Stimulated activated CD4-positive, alpha-beta T cell treated with anti-CD3 and anti-CD28 coated beads, Interleukin-4, amount 100 ng/mL, for 1 hour (primary cell): ENCODE results near the gene SSTR5.

Source experiments
- DNase-seq: peaks from one replicate; pipeline ENCODE4 v3.0.0-alpha.2; 2020

SSTR5 gene

GRCh38 chr16:1093284-1094123 is 21.0 kb downstream of the SSTR5 start:
- DNase-seq: no peak

- DNase-seq: no peak
Measured at GRCh38 chr16:1094124-1094479, 21.6 kb downstream of the SSTR5 start.

- DNase-seq: no peak
Measured at GRCh38 chr16:1094601-1095449, 22.3 kb downstream of the SSTR5 start.

- no peak for DNase-seq
Measured at GRCh38 chr16:1095450-1096168, 23.1 kb downstream of the SSTR5 start.

GRCh38 chr16:1096169-1097082 is 23.9 kb downstream of the SSTR5 start, which contains the start of gene C1QTNF8:
TSS of gene C1QTNF8 (minus strand) at chr16:1096244. CDS start at chr16:1094922, 1,322 bp downstream.
- DNase-seq: no peak

- DNase-seq: no peak
Measured at GRCh38 chr16:1097156-1097555, 24.6 kb downstream of the SSTR5 start.

- DNase-seq: no peak
Measured at GRCh38 chr16:1097800-1098199, 25.3 kb downstream of the SSTR5 start.

- no peak for DNase-seq
Measured at GRCh38 chr16:1098266-1098991, 25.9 kb downstream of the SSTR5 start.

- DNase-seq: no peak
Measured at GRCh38 chr16:1099189-1100083, 26.9 kb downstream of the SSTR5 start.

- no peak for DNase-seq
Measured at GRCh38 chr16:1100084-1100800, 27.7 kb downstream of the SSTR5 start.

- DNase-seq: no peak
Measured at GRCh38 chr16:1101133-1101532, 28.6 kb downstream of the SSTR5 start.

- no peak for DNase-seq
Measured at GRCh38 chr16:1101573-1102332, 29.2 kb downstream of the SSTR5 start.

- DNase-seq: no peak
Measured at GRCh38 chr16:1102333-1102700, 29.8 kb downstream of the SSTR5 start.

- DNase-seq: peak; percentile 78
Measured at GRCh38 chr16:1102921-1103635, 30.5 kb downstream of the SSTR5 start.

GRCh38 chr16:1103636-1103980 is 31.1 kb downstream of the SSTR5 start:
- DNase-seq: no peak

GRCh38 chr16:1105888-1106620 is 33.5 kb downstream of the SSTR5 start:
- peak; percentile 52 for DNase-seq

- no peak for DNase-seq
Measured at GRCh38 chr16:1106659-1107058, 34.1 kb downstream of the SSTR5 start.

GRCh38 chr16:1107141-1107540 is 34.6 kb downstream of the SSTR5 start:
- DNase-seq: no peak
